Endodermal cell (in vitro differentiated cells): Measurements from ENCODE around the gene NHERF1. TPM values are rescaled to one million over a fixed set of nuclear protein-coding genes. Genes with fewer than 3 reads are reported as not detected.

ENCODE experiments used
- DNase-seq: peaks from one replicate; pipeline ENCODE4 v3.0.0-alpha.2; 2017
- H3K27ac ChIP-seq: 2 replicates; pipeline ENCODE4 v1.5.1; 2013; ENCODE audit warnings: mild to moderate bottlenecking, low read depth, low read length, moderate library complexity
- H3K27me3 ChIP-seq: 2 replicates; pipeline ENCODE4 v1.6.1; 2013; ENCODE audit warnings: mild to moderate bottlenecking, low read length, moderate library complexity; ENCODE audit not compliant: insufficient read depth, control insufficient read depth, poor library complexity, severe bottlenecking
- H3K36me3 ChIP-seq: 2 replicates; pipeline ENCODE4 v1.7.0; 2013; ENCODE audit warnings: mild to moderate bottlenecking, low read length, moderate library complexity; ENCODE audit not compliant: control insufficient read depth, insufficient read depth
- H3K4me1 ChIP-seq: one replicate; pipeline ENCODE4 v1.7.0; 2013; ENCODE audit warnings: low read length; ENCODE audit not compliant: control insufficient read depth, insufficient read depth
- H3K4me3 ChIP-seq: 2 replicates; pipeline ENCODE4 v1.5.1; 2013; ENCODE audit warnings: mild to moderate bottlenecking, low read length, moderate library complexity
- H3K9ac ChIP-seq: 2 replicates; pipeline ENCODE4 v1.6.1; 2013; ENCODE audit warnings: mild to moderate bottlenecking, low read length, moderate library complexity; ENCODE audit not compliant: poor library complexity, severe bottlenecking; ENCODE audit errors: extremely low read depth
- H3K9me3 ChIP-seq: 2 replicates; pipeline ENCODE4 v1.6.1; 2013; ENCODE audit warnings: mild to moderate bottlenecking, low read length, moderate library complexity; ENCODE audit not compliant: control insufficient read depth
- H3K27ac Mint-ChIP-seq: 2 replicates; pipeline ENCODE4 v1.8.0; 2020; ENCODE audit warnings: mixed read lengths
- H3K27me3 Mint-ChIP-seq: 2 replicates; pipeline ENCODE4 v1.8.0; 2021; ENCODE audit warnings: mild to moderate bottlenecking, mixed read lengths; ENCODE audit not compliant: insufficient read depth
- H3K36me3 Mint-ChIP-seq: 2 replicates; pipeline ENCODE4 v1.8.0; 2020; ENCODE audit warnings: low read depth, mixed read lengths
- H3K4me1 Mint-ChIP-seq: 2 replicates; pipeline ENCODE4 v1.8.0; 2020; ENCODE audit warnings: mixed read lengths
- H3K4me3 Mint-ChIP-seq: 2 replicates; pipeline ENCODE4 v1.8.0; 2020; ENCODE audit warnings: mild to moderate bottlenecking, moderate library complexity, mixed read lengths
- H3K9me3 Mint-ChIP-seq: 2 replicates; pipeline ENCODE4 v1.8.0; 2020; ENCODE audit warnings: mild to moderate bottlenecking, mixed read lengths
- WGBS, 2 experiments: methylation state at CpG; one replicate each; pipeline versions ENCODE4 v1.1.5 to v1.1.7; 2013; ENCODE audit warnings: missing lambda C conversion rate in 2 of 2, mixed read lengths in 1 of 2; ENCODE audit not compliant: insufficient coverage in 1 of 2, insufficient read length in 1 of 2; 5-methylcytosine and 5-hydroxymethylcytosine counted together
- total RNA-seq, 2 donors: library from RNA; stranded (reverse); fragmentation: NEBNext Ultra II Directional in 1 of 2; extraction: Animal tissue kit (Norgen Biotek cat#: 25700) in 1 of 2; gene quantifications; 2 replicates in 1 of 2; 3 replicates in 1 of 2; pipeline ENCODE4 v1.2.1, GENCODE V29; 2021
- TF ChIP-seq, protein P1 (sequence below): fragments of 200-600 bp; sonication (generic); conservative IDR thresholded peaks from 2 replicates; pipeline ENCODE4 v1.5.0; 2021; ENCODE audit warnings: antibody characterized with exemption, mild to moderate bottlenecking

The NHERF1 gene
- total RNA-seq, 2 donors from 2014 or later: 116 to 138 TPM

GRCh38 chr17:74810699-74811485 lies 62.5 kb downstream of the NHERF1 start:
- H3K4me1 Mint-ChIP-seq: peaks cover 8% of the 10 kb centered on the region
- no peak for DNase-seq
- Histone ChIP-seq H3K27ac (no peak overlapping the region), H3K4me3 (no peak overlapping the region), H3K36me3 (peaks cover 16% of the 10 kb centered on the region), H3K4me1 (no peaks in the 10 kb centered on the region), H3K9me3 (no peaks in the 10 kb centered on the region), H3K27me3 (no peaks in the 10 kb centered on the region), H3K9ac (no peak overlapping the region)
- no peak overlapping the region for H3K4me3 Mint-ChIP-seq
- TF ChIP-seq, protein P1, sequence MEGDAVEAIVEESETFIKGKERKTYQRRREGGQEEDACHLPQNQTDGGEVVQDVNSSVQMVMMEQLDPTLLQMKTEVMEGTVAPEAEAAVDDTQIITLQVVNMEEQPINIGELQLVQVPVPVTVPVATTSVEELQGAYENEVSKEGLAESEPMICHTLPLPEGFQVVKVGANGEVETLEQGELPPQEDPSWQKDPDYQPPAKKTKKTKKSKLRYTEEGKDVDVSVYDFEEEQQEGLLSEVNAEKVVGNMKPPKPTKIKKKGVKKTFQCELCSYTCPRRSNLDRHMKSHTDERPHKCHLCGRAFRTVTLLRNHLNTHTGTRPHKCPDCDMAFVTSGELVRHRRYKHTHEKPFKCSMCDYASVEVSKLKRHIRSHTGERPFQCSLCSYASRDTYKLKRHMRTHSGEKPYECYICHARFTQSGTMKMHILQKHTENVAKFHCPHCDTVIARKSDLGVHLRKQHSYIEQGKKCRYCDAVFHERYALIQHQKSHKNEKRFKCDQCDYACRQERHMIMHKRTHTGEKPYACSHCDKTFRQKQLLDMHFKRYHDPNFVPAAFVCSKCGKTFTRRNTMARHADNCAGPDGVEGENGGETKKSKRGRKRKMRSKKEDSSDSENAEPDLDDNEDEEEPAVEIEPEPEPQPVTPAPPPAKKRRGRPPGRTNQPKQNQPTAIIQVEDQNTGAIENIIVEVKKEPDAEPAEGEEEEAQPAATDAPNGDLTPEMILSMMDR: no peak
- H3K36me3 Mint-ChIP-seq: peaks cover 30% of the 10 kb centered on the region
- H3K27ac Mint-ChIP-seq: no peak overlapping the region
- no peaks in the 10 kb centered on the region for H3K9me3 Mint-ChIP-seq
- 89 to 96% methylated on average over 14 to 15 of the region's 15 CpGs for WGBS, 2 experiments
- no peaks in the 10 kb centered on the region for H3K27me3 Mint-ChIP-seq

- Mint-ChIP-seq H3K9me3 (no peaks in the 10 kb centered on the region), H3K4me3 (peak overlapping the region; percentile 41), H3K4me1 (peaks cover 8% of the 10 kb centered on the region), H3K36me3 (peaks cover 32% of the 10 kb centered on the region), H3K27ac (no peak overlapping the region), H3K27me3 (no peaks in the 10 kb centered on the region)
- TF ChIP-seq, protein P1: no peak
- Histone ChIP-seq H3K9me3 (no peaks in the 10 kb centered on the region), H3K4me1 (no peaks in the 10 kb centered on the region), H3K27ac (no peak overlapping the region), H3K9ac (no peak overlapping the region), H3K36me3 (peaks cover 15% of the 10 kb centered on the region), H3K27me3 (no peaks in the 10 kb centered on the region), H3K4me3 (no peak overlapping the region)
- 59 to 71% methylated on average over 14 to 22 of the region's 23 CpGs for whole genome bisulfite sequencing, 2 experiments
- no peak for DNase-seq
These were observed 63.9 kb downstream of the NHERF1 start for GRCh38 chr17:74812109-74813009.

DNA sequence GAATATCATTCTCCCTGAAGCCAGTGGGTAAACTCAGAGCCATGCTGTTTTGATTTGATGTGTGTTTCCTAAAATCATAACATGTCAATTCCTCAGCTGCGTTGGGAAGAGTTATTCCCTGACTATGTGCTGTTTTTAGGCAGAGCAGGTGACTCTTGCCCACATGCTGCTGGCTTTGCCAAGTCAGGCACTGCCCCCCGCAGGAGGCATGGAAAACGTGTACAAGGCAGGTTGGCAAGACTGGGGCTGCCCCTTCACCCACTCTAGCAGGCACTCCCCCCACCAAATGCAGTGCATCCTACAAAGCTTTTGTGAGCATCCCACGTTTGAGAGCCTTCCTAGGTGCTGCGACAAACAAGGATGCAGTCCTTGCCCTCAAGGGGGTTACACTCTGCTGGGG lies 66.0 kb downstream of the NHERF1 start:
- Mint-ChIP-seq H3K9me3 (no peaks in the 10 kb centered on the region), H3K27me3 (no peaks in the 10 kb centered on the region), H3K4me1 (peaks cover 8% of the 10 kb centered on the region), H3K36me3 (peaks cover 42% of the 10 kb centered on the region), H3K27ac (no peak overlapping the region), H3K4me3 (no peak overlapping the region)
- no peak overlapping the region for H3K27ac ChIP-seq
- TF ChIP-seq, protein P1: no peak
- DNase-seq: no peak
- H3K4me1 ChIP-seq: peaks cover 8% of the 10 kb centered on the region
- H3K9ac ChIP-seq: no peak overlapping the region
- WGBS, 2 experiments: 88 to 91% methylated on average over 4 to 5 of the region's 5 CpGs
- no peaks in the 10 kb centered on the region for H3K9me3 ChIP-seq
- H3K27me3 ChIP-seq: no peaks in the 10 kb centered on the region
- H3K36me3 ChIP-seq: peaks cover 11% of the 10 kb centered on the region
- H3K4me3 ChIP-seq: no peak overlapping the region
